GM12801 (cell line): ENCODE results near the gene ARMC9.

Experiments used
- TF ChIP-seq, protein P1 (sequence below): IDR thresholded peaks from one replicate; pipeline ENCODE4 v1.5.1; 2011; ENCODE audit warnings: control low read depth; ENCODE audit not compliant: insufficient read length; ENCODE audit errors: extremely low read depth

Gene ARMC9

DNA sequence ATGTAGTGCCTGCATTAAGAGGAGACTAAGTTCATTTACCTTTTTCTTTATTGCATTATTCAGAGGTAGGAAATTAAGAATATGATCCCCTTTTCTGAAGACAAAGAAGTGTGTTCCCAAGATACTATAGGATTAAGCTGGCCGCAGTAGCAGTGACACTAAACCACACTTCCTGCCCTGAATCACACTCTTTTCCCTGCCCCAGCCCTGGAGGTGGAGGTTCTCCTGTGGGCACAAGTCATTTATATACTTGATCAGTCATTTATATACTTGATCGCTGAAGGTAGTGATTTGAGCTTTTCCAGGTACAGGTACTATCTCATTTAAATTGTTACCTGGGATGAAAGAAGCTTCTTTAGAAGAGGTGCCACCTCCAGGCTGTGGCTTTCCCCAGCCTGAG lies 78.6 kb downstream of the ARMC9 start:
- TF ChIP-seq, protein P1, sequence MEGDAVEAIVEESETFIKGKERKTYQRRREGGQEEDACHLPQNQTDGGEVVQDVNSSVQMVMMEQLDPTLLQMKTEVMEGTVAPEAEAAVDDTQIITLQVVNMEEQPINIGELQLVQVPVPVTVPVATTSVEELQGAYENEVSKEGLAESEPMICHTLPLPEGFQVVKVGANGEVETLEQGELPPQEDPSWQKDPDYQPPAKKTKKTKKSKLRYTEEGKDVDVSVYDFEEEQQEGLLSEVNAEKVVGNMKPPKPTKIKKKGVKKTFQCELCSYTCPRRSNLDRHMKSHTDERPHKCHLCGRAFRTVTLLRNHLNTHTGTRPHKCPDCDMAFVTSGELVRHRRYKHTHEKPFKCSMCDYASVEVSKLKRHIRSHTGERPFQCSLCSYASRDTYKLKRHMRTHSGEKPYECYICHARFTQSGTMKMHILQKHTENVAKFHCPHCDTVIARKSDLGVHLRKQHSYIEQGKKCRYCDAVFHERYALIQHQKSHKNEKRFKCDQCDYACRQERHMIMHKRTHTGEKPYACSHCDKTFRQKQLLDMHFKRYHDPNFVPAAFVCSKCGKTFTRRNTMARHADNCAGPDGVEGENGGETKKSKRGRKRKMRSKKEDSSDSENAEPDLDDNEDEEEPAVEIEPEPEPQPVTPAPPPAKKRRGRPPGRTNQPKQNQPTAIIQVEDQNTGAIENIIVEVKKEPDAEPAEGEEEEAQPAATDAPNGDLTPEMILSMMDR, result no peak

DNA sequence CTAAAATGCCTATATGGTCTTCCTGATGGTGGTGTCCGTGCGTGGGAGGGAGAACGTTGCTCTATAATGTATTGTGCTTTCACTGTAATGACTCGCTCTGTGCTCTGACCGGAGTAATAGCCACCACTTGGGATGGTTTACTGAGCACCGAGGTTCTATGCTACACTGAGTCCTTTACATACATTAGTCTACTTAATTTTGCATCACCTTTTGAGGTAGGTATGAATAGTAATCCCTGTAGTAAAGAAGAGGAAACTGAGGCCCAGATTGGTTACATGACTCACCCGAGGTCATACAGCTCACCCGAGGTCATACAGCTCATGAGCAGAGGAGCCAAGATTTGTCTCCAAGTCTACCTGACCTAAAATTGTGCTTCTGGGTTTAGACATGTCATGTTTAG lies 79.5 kb downstream of the ARMC9 start:
- TF ChIP-seq, protein P1, result no peak

DNA sequence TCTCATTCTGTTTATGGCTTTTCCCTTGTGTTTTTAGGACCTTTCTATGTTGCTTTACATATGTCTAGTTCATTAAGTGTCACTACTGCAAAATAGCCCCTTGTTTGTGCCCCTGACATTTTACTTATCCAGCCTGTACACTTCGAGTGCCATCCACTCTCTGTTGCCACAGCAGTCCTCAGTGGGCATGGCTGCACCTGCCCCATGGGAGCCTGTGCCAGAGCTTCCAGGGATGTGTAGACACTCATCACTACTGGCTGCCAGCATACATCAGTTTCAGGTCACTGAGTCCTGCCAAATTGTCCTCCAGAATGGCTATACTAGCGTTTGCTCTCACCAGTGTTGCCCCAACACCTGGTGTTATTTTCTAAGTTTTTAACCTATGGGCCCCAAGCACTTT lies 80.4 kb downstream of the ARMC9 start:
- TF ChIP-seq, protein P1, result no peak

DNA sequence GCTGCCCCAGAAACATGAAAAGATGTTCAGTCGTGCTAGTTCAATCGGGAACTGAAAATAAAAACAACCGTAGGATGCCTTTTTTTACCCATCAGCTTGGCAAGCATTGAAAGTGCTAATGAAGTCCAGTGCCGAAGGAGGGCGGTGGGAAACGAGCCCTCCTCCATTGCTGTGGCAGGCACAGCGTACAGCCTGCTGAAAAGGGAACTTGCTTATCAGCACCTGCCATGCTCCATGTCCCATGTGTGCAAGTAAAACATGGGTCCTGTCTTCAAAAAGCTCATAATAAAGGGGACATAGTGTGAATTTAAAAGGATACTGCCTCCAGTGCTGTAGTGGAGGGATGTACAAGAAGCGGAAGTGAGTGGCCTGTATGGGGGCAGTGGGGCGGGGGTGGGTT lies 82.4 kb downstream of the ARMC9 start:
- TF ChIP-seq, protein P1, result no peak

DNA sequence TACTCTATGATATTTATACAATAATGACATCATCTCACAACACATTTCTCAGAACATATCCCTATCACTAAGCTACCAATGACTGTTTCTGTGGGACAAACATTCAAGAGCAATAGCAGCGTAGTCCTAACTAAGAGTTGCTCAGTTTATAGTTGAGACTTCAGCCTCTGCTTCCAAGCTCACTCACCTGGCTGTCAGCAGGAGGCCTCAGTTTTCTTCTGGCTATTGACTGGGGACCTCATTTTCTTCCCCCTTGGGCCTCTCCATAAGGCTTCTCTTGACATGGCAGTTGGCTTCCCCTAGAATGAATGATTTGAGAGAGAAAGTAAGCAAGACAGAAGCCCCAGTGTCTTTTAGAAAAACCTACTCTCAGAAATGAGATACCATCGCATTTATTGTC lies 85.9 kb downstream of the ARMC9 start:
- TF ChIP-seq, protein P1, result no peak

DNA sequence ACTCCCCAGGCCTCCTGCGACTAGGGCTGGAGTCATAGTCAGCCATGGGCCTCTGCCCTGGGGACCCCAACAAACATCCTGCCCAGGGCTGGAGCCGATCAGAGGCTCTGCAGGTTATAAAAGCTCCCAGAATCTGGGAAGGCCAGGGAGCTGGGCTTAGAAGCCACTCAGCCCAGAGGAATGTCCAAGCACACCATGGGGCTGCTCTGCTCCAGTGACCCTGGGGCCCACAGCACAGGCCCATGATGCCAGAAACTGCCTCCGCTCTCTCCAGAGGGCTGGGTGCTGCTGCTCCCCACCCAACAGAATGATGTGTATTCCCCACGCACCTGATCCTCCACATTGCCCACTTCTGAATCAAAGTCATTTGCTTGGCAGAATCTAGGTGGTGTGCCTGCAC lies 88.5 kb downstream of the ARMC9 start:
- TF ChIP-seq, protein P1, result no peak

DNA sequence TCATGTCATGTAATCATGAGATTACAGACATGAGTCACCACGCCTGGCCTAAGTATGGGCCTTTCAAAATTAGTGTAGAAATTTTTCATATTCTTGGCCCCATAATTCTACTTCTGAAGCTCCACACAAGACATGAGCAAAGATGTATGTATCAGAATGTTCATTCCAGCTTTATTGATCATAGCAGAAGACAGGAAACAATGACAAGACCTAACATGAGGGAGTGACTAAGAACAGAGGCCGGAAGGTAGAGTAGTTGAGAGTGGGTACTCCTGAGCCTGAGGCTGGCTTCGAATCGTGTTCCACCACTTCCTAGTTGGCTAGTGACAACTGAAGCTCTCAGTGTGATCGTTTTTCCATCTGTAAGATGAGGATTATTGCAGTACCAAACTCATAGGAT lies 89.3 kb downstream of the ARMC9 start:
- TF ChIP-seq, protein P1, result no peak

DNA sequence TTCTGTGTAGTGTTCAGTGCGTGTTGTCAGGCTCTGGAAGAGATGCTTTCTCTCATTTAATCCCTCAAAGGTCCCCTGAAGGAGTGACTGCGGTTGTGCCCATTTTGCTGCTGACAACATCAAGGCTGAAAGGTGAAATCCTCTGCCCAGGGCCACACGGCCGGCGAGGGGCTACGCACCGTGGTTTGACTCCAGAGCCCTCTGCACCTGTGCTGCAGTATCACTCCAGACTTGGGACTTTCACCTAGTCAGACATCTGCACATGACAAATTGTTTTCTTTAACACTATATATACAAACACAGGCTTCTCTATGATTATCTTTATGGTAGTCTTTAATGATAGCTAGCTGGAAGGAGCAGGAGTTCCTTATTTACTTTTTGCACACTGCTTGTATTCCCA lies 90.2 kb downstream of the ARMC9 start:
- TF ChIP-seq, protein P1, result no peak
